HepG2 (cell line): ENCODE results near the gene NELL1. TPM values are rescaled to one million over a fixed set of nuclear protein-coding genes. Genes with fewer than 3 reads are reported as not detected.

ENCODE experiments used
- ATAC-seq: fragments of 200-7000 bp; cut with Tn5 transposase; 3 replicates; pipeline ENCODE4 v1.9.1; 2020; ENCODE audit warnings: mild to moderate bottlenecking, moderate library complexity
- BruUV-seq: library from RNA; stranded (reverse); fragments of 400-500 nt; replicated peaks from 2 replicates; lab custom pipeline; 2021; lab: Mats Ljungman, UMichigan
- CTCF ChIA-PET: fragments of 300-600 bp; formaldehyde crosslinking; extraction: SDS; loops from one replicate; lab custom pipeline; 2021; ENCODE audit warnings: low total read pairs, inconsistent platforms, low intra/inter-chr PET ratio; lab: Yijun Ruan, JAX
- POLR2A ChIA-PET: fragments of 350-600 bp; sonication (Branson Sonifier 250); formaldehyde crosslinking; loops from one replicate; lab custom pipeline; 2020; ENCODE audit warnings: antibody characterized with exemption, inconsistent platforms; lab: Yijun Ruan, JAX
- DNase-seq: peaks from one replicate; pipeline ENCODE4 v3.0.0-alpha.2; 2015; ENCODE audit warnings: low spot score
- FAIRE-seq: peaks from 3 replicates; lab custom pipeline; 2011; peaks lifted over from hg19 to GRCh38; lab: Jason Lieb, UNC
- H2AFZ ChIP-seq: one replicate; pipeline ENCODE4 v1.6.1; 2011; ENCODE audit warnings: low read length, inconsistent platforms
- H3K27ac ChIP-seq: fragments of 300-600 bp; 3 replicates; pipeline ENCODE4 v1.8.0; 2011; ENCODE audit warnings: mixed run types, mild to moderate bottlenecking, mixed read lengths, low read length, inconsistent platforms; ENCODE audit not compliant: insufficient read depth; ENCODE audit errors: extremely low read length
- H3K27me3 ChIP-seq, 2 experiments: fragments of 200-600 bp in 1 of 2; 2 replicates in 1 of 2; 3 replicates in 1 of 2; pipeline versions ENCODE4 v1.6.0 to v1.8.0; 2011; ENCODE audit warnings: low read length in 2 of 2, mild to moderate bottlenecking in 2 of 2, moderate library complexity in 2 of 2, inconsistent platforms in 1 of 2; ENCODE audit not compliant: insufficient read depth in 2 of 2, control insufficient read depth in 1 of 2
- H3K36me3 ChIP-seq, 2 experiments: fragments of 200-600 bp in 1 of 2; replicated peaks in 1 of 2; 2 replicates in 1 of 2; 3 replicates in 1 of 2; pipeline versions ENCODE4 v1.5.1 to v1.8.0; 2011; ENCODE audit warnings: low read length in 2 of 2, inconsistent platforms in 1 of 2; ENCODE audit not compliant: insufficient read depth in 2 of 2, control insufficient read depth in 1 of 2
- H3K4me1 ChIP-seq: 2 replicates; pipeline ENCODE4 v1.5.1; 2012; ENCODE audit warnings: low read length, inconsistent platforms; ENCODE audit not compliant: insufficient read depth
- H3K4me2 ChIP-seq: 2 replicates; pipeline ENCODE4 v1.6.0; 2011; ENCODE audit warnings: low read depth, low read length, inconsistent platforms
- H3K4me3 ChIP-seq, 3 experiments: fragments of 200-600 bp in 1 of 3; sonication (generic), shearing (Covaris generic) in 1 of 3; replicated peaks in 1 of 3; 2 replicates each; pipeline ENCODE4 v1.5.1; 2011 to 2016; ENCODE audit warnings: low read length in 3 of 3, inconsistent platforms in 2 of 3, low read depth in 2 of 3, mild to moderate bottlenecking in 2 of 3, control low read depth in 1 of 3, mixed read lengths in 1 of 3; ENCODE audit not compliant: insufficient read depth in 1 of 3
- H3K79me2 ChIP-seq: one replicate; pipeline ENCODE4 v1.6.1; 2011; ENCODE audit warnings: low read length, inconsistent platforms; ENCODE audit not compliant: insufficient read depth
- H3K9ac ChIP-seq: 2 replicates; pipeline ENCODE4 v1.6.0; 2011; ENCODE audit warnings: mild to moderate bottlenecking, low read depth, low read length, inconsistent platforms; ENCODE audit not compliant: insufficient read depth
- H3K9me3 ChIP-seq: 2 replicates; pipeline ENCODE4 v1.5.1; 2012; ENCODE audit warnings: mild to moderate bottlenecking, low read length
- H4K20me1 ChIP-seq: 2 replicates; pipeline ENCODE4 v1.6.0; 2011; ENCODE audit warnings: inconsistent platforms, mild to moderate bottlenecking, low read length, moderate library complexity; ENCODE audit not compliant: insufficient read depth
- MAFK ChIP-seq, 2 experiments: IDR thresholded peaks in 1 of 2; conservative IDR thresholded peaks in 1 of 2; 2 replicates each; pipeline ENCODE4 v1.6.1; 2011; ENCODE audit warnings: improper control_type of control experiment in 2 of 2, low read length in 2 of 2
- MTA1 ChIP-seq: sonication (generic); formaldehyde crosslinking; IDR thresholded peaks from 2 replicates; pipeline ENCODE4 v1.4.0; 2020; ENCODE audit warnings: missing genetic modification reagents, mild to moderate bottlenecking, borderline replicate concordance
- NR1H2 ChIP-seq: sonication (generic); formaldehyde crosslinking; IDR thresholded peaks from 2 replicates; pipeline ENCODE4 v1.8.1; 2022; ENCODE audit warnings: low read depth, missing genetic modification reagents, borderline replicate concordance
- POLR2A ChIP-seq, 2 experiments: IDR thresholded peaks; 2 replicates each; pipeline ENCODE4 v1.6.1; 2011; ENCODE audit warnings: low read depth in 2 of 2, low read length in 2 of 2, mild to moderate bottlenecking in 1 of 2, moderate library complexity in 1 of 2; ENCODE audit not compliant: insufficient read depth in 1 of 2
- RAD51 ChIP-seq: fragments of 450-650 bp; IDR thresholded peaks from 2 replicates; pipeline ENCODE4 v1.6.1; 2016; ENCODE audit warnings: borderline replicate concordance
- TAF1 ChIP-seq: sonication (generic); formaldehyde crosslinking; IDR thresholded peaks from 2 replicates; pipeline ENCODE4 v1.4.0; 2020; ENCODE audit warnings: missing genetic modification reagents
- TBL1XR1 ChIP-seq: fragments of 150-350 bp; IDR thresholded peaks from 2 replicates; pipeline ENCODE4 v1.6.1; 2014; ENCODE audit warnings: borderline replicate concordance, low read length; ENCODE audit not compliant: partially characterized antibody
- THYN1 ChIP-seq: sonication (generic); formaldehyde crosslinking; IDR thresholded peaks from 2 replicates; pipeline ENCODE4 v1.8.1; 2023; ENCODE audit warnings: low read depth, mild to moderate bottlenecking, moderate library complexity, missing genetic modification reagents, borderline replicate concordance
- ZNF274 ChIP-seq: sonication (generic); formaldehyde crosslinking; IDR thresholded peaks from 2 replicates; pipeline ENCODE4 v1.5.1; 2020; ENCODE audit warnings: mild to moderate bottlenecking, missing genetic modification reagents
- ZNF34 ChIP-seq: sonication (generic); formaldehyde crosslinking; IDR thresholded peaks from 2 replicates; pipeline ENCODE4 v1.4.0; 2020; ENCODE audit warnings: mild to moderate bottlenecking, missing genetic modification reagents, borderline replicate concordance
- ZNF556 ChIP-seq: sonication (generic); formaldehyde crosslinking; IDR thresholded peaks from 2 replicates; pipeline ENCODE4 v1.4.0; 2020; ENCODE audit warnings: mild to moderate bottlenecking, missing genetic modification reagents, borderline replicate concordance
- ZNF564 ChIP-seq: sonication (generic); formaldehyde crosslinking; IDR thresholded peaks from 2 replicates; pipeline ENCODE4 v1.8.1; 2023; ENCODE audit warnings: mild to moderate bottlenecking, missing genetic modification reagents
- ZNF644 ChIP-seq: IDR thresholded peaks from 2 replicates; pipeline ENCODE4 v1.6.1; 2016; ENCODE audit warnings: low read depth
- ZNF878 ChIP-seq: sonication (generic); formaldehyde crosslinking; IDR thresholded peaks from 2 replicates; pipeline ENCODE4 v1.8.1; 2023; ENCODE audit warnings: mild to moderate bottlenecking, missing genetic modification reagents, moderate library complexity
- WGBS: methylation state at CpG from one replicate; pipeline ENCODE4 v1.1.6; 2017; ENCODE audit warnings: low lambda C conversion rate; 5-methylcytosine and 5-hydroxymethylcytosine counted together
- in situ Hi-C: cut with HindIII; loops from 2 replicates; pipeline ENCODE4 v1.10.0; 2017; ENCODE audit warnings: low pct_unique_long_range_greater_than_20kb; ENCODE audit not compliant: extremely low pct_ligation_motif_present
- intact Hi-C: fragments of 100-400 bp; cut with micrococcal nuclease; formaldehyde crosslinking; loops from one replicate; pipeline ENCODE4 v1.10.0; 2022; ENCODE audit not compliant: unreplicated experiment
- polyA plus RNA-seq, 8 experiments: library from polyadenylated mRNA; depleted of rRNA in 3 of 8; stranded (reverse) in 7 of 8; unstranded in 1 of 8; fragments of >200 nt; fragmentation: Illumina TruSeq in 4 of 8; extraction: Trizol in 4 of 8; gene quantifications; 2 replicates each; pipeline versions ENCODE4 v1.2.1 to v1.2.3, GENCODE V29; 2011 to 2016; ENCODE audit warnings: low read depth in 4 of 8, missing spikeins in 1 of 8, mixed read lengths in 1 of 8; ENCODE audit not compliant: insufficient read depth in 1 of 8
- total RNA-seq, 5 experiments: library from RNA; depleted of rRNA; stranded (reverse); fragments of >200 nt; fragmentation: Illumina TruSeq; extraction: Trizol; gene quantifications; 2 replicates each; pipeline ENCODE4 v1.2.3, GENCODE V29; 2016; ENCODE audit warnings: low read depth in 1 of 5
- TF ChIP-seq, protein P1 (sequence below): sonication (generic); formaldehyde crosslinking; IDR thresholded peaks from 2 replicates; pipeline ENCODE4 v1.8.1; 2023; ENCODE audit warnings: mild to moderate bottlenecking, missing genetic modification reagents, borderline replicate concordance
- TF ChIP-seq, protein P2 (sequence below): sonication (generic); formaldehyde crosslinking; IDR thresholded peaks from 2 replicates; pipeline ENCODE4 v1.9.0; 2022; ENCODE audit warnings: missing genetic modification reagents, mild to moderate bottlenecking, borderline replicate concordance
- TF ChIP-seq, protein P3 (sequence below): sonication (generic); formaldehyde crosslinking; IDR thresholded peaks from 2 replicates; pipeline ENCODE4 v1.5.0; 2020; ENCODE audit warnings: mild to moderate bottlenecking, low read depth, missing genetic modification reagents, borderline replicate concordance
- TF ChIP-seq, protein P4 (sequence below): IDR thresholded peaks from 2 replicates; pipeline ENCODE4 v1.6.1; 2016; ENCODE audit warnings: missing compliant biosample characterization, missing genetic modification reagents, borderline replicate concordance
- TF ChIP-seq, protein P5 (sequence below): sonication (generic); formaldehyde crosslinking; IDR thresholded peaks from 2 replicates; pipeline ENCODE4 v1.8.1; 2023; ENCODE audit warnings: mild to moderate bottlenecking, missing genetic modification reagents

Gene NELL1
- total and polyA plus RNA-seq, 2 of the 13 experiments (the other 11 are each of a cell fraction or from before 2014, with no cell fraction given) = not detected

DNA sequence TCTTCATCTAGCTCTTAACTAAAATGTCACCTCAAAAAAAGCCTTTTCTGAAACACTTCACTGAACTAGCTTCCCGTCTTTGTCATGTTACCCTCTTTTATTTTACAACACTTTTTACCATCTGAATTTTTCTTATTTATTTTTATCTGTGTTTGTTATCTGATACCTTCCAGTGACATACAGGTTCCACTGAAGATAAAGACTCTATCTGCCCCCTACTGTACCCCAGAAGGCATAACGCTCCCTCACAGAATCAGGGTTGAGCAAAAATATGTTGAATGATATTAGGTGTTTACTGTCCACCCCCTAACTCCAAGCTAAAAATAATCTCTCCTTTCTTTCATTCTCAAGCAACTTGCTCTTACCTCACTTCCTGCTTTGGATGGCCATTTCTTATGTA, 654.2 kb downstream of the NELL1 start:
- no peak overlapping the region for H3K27ac ChIP-seq
- TF ChIP-seq ZNF644 (CRISPR knock-in tag) (no peak), RAD51 (no peak), TAF1 (CRISPR knock-in tag) (no peak), TBL1XR1 (no peak), ZNF556 (CRISPR knock-in tag) (no peak), ZNF34 (CRISPR knock-in tag) (no peak), POLR2A (IDR thresholded peaks at IDR 0.05; ENCODE audit: insufficient read depth in 1 of 2, low read depth in 2 of 2, low read length in 2 of 2) (no peak), ZNF564 (CRISPR knock-in tag) (no peak), MTA1 (no peak), ZNF878 (no peak), THYN1 (CRISPR knock-in tag) (no peak), ZNF274 (no peak), MAFK (conservative IDR thresholded peaks at IDR 0.05 in 1 of 2, IDR thresholded peaks at IDR 0.05 in 1 of 2; ENCODE audit: low read length in 2 of 2) (no peak), NR1H2 (CRISPR knock-in tag) (no peak)
- TF ChIP-seq, protein P1, sequence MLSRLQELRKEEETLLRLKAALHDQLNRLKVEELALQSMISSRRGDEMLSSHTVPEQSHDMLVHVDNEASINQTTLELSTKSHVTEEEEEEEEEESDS (CRISPR knock-in tag) = no peak
- TF ChIP-seq, protein P2, sequence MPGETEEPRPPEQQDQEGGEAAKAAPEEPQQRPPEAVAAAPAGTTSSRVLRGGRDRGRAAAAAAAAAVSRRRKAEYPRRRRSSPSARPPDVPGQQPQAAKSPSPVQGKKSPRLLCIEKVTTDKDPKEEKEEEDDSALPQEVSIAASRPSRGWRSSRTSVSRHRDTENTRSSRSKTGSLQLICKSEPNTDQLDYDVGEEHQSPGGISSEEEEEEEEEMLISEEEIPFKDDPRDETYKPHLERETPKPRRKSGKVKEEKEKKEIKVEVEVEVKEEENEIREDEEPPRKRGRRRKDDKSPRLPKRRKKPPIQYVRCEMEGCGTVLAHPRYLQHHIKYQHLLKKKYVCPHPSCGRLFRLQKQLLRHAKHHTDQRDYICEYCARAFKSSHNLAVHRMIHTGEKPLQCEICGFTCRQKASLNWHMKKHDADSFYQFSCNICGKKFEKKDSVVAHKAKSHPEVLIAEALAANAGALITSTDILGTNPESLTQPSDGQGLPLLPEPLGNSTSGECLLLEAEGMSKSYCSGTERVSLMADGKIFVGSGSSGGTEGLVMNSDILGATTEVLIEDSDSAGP (CRISPR knock-in tag) = no peak
- TF ChIP-seq, protein P3, sequence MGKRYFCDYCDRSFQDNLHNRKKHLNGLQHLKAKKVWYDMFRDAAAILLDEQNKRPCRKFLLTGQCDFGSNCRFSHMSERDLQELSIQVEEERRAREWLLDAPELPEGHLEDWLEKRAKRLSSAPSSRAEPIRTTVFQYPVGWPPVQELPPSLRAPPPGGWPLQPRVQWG = no peak
- TF ChIP-seq, protein P4, sequence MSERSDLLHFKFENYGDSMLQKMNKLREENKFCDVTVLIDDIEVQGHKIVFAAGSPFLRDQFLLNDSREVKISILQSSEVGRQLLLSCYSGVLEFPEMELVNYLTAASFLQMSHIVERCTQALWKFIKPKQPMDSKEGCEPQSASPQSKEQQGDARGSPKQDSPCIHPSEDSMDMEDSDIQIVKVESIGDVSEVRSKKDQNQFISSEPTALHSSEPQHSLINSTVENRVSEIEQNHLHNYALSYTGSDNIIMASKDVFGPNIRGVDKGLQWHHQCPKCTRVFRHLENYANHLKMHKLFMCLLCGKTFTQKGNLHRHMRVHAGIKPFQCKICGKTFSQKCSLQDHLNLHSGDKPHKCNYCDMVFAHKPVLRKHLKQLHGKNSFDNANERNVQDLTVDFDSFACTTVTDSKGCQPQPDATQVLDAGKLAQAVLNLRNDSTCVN (CRISPR knock-in tag) = no peak
- TF ChIP-seq, protein P5, sequence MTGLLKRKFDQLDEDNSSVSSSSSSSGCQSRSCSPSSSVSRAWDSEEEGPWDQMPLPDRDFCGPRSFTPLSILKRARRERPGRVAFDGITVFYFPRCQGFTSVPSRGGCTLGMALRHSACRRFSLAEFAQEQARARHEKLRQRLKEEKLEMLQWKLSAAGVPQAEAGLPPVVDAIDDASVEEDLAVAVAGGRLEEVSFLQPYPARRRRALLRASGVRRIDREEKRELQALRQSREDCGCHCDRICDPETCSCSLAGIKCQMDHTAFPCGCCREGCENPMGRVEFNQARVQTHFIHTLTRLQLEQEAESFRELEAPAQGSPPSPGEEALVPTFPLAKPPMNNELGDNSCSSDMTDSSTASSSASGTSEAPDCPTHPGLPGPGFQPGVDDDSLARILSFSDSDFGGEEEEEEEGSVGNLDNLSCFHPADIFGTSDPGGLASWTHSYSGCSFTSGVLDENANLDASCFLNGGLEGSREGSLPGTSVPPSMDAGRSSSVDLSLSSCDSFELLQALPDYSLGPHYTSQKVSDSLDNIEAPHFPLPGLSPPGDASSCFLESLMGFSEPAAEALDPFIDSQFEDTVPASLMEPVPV (CRISPR knock-in tag) = no peak
- TF ChIP-seq, all 625 proteins: peak for 0
- no peak for DNase-seq
- Histone ChIP-seq H3K79me2 (no peaks in the 10 kb centered on the region), H3K36me3 (no peaks in the 10 kb centered on the region), H2AFZ (no peak overlapping the region), H3K4me1 (no peaks in the 10 kb centered on the region), H3K4me2 (no peak overlapping the region), H3K9me3 (peaks cover 11% of the 10 kb centered on the region), H4K20me1 (no peaks in the 10 kb centered on the region), H3K9ac (no peak overlapping the region), H3K27me3 (no peaks in the 10 kb centered on the region), H3K4me3 (no peak overlapping the region)
- no TSS peak for BruUV-seq
- ChIA-PET POLR2A (no interaction called here), CTCF (no interaction called here)
- no peak for ATAC-seq
- WGBS = 0% methylated on average over 2 of the region's 2 CpGs
- in situ Hi-C loops (no loop called here), intact Hi-C loops (no loop called here)
- FAIRE-seq = no peak
